Ishikawa (cell line): ENCODE data around the gene TTC34.

Source experiments
- CEBPB ChIP-seq: IDR thresholded peaks from 2 replicates; pipeline ENCODE4 v1.6.1; 2012
- CREB1 ChIP-seq: IDR thresholded peaks from 2 replicates; pipeline ENCODE4 v1.6.1; 2012; ENCODE audit warnings: low read depth
- EGR1 ChIP-seq: IDR thresholded peaks from 2 replicates; pipeline ENCODE4 v1.6.1; 2012
- EP300 ChIP-seq: IDR thresholded peaks from 2 replicates; pipeline ENCODE4 v1.6.1; 2012; ENCODE audit warnings: borderline replicate concordance
- FOXM1 ChIP-seq: IDR thresholded peaks from 2 replicates; pipeline ENCODE4 v1.6.1; 2012; ENCODE audit warnings: low read depth, borderline replicate concordance
- NFIC ChIP-seq: IDR thresholded peaks from 2 replicates; pipeline ENCODE4 v1.6.1; 2012
- RAD21 ChIP-seq: IDR thresholded peaks from 2 replicates; pipeline ENCODE4 v1.6.1; 2012; ENCODE audit warnings: low read depth
- TAF1 ChIP-seq: IDR thresholded peaks from 2 replicates; pipeline ENCODE4 v1.6.1; 2012; ENCODE audit warnings: low read depth, mild to moderate bottlenecking
- TCF12 ChIP-seq: IDR thresholded peaks from 2 replicates; pipeline ENCODE4 v1.6.1; 2012; ENCODE audit warnings: low read depth
- TEAD4 ChIP-seq: IDR thresholded peaks from 2 replicates; pipeline ENCODE4 v1.6.1; 2012
- YY1 ChIP-seq: IDR thresholded peaks from 2 replicates; pipeline ENCODE4 v1.6.1; 2012; ENCODE audit warnings: low read depth
- ZBTB7A ChIP-seq: IDR thresholded peaks from 2 replicates; pipeline ENCODE4 v1.6.1; 2012; ENCODE audit warnings: low read depth
- TF ChIP-seq, protein P1 (sequence below): IDR thresholded peaks from 2 replicates; pipeline ENCODE4 v1.6.1; 2012; ENCODE audit warnings: low read depth, mild to moderate bottlenecking
- TF ChIP-seq, protein P2 (sequence below): IDR thresholded peaks from 2 replicates; pipeline ENCODE4 v1.6.1; 2012
- TF ChIP-seq, protein P3 (sequence below): IDR thresholded peaks from 2 replicates; pipeline ENCODE4 v1.6.1; 2012

TTC34 gene

DNA sequence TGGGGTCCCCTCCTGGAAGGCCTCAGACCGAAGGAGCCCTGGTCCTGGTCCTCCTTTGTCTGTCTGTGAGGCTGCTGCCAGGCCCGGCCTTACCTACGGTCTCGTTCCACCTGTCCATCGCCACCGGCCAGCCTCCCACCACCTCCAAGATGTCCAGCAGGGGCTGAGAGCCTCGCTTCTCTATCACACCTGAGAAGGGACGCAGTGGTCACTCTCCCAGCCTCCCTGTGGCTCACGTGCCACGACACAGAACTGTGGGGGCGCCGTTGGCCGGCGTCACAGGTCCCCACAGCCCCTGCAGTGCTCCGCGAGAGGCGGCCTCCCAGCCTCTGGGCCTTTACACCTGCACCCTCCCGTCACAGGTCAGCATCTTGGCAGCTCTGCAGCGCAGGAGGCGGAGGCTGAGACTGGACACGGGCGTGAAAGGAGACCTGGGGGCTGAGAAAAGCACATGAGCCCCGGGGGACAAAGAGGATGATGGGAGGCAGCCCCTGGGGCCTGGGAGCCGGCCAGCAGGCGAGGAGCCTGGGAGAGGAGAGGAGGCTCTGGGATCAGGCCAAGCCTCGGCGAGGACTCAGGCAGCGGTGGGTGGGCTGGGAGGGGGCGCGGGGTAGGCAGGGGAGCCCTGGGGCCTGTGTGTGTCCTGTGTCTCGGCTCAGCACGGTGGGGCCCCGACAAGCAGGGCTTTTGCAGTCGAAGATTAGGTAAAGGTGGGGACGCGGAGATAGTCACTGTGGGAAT is 194.4 kb downstream of the TTC34 start:
- TF ChIP-seq NFIC = no peak
- TF ChIP-seq TAF1 = no peak
- TF ChIP-seq CREB1 = no peak
- TF ChIP-seq ZBTB7A = no peak
- no peak for TF ChIP-seq EGR1
- TF ChIP-seq, protein P1, sequence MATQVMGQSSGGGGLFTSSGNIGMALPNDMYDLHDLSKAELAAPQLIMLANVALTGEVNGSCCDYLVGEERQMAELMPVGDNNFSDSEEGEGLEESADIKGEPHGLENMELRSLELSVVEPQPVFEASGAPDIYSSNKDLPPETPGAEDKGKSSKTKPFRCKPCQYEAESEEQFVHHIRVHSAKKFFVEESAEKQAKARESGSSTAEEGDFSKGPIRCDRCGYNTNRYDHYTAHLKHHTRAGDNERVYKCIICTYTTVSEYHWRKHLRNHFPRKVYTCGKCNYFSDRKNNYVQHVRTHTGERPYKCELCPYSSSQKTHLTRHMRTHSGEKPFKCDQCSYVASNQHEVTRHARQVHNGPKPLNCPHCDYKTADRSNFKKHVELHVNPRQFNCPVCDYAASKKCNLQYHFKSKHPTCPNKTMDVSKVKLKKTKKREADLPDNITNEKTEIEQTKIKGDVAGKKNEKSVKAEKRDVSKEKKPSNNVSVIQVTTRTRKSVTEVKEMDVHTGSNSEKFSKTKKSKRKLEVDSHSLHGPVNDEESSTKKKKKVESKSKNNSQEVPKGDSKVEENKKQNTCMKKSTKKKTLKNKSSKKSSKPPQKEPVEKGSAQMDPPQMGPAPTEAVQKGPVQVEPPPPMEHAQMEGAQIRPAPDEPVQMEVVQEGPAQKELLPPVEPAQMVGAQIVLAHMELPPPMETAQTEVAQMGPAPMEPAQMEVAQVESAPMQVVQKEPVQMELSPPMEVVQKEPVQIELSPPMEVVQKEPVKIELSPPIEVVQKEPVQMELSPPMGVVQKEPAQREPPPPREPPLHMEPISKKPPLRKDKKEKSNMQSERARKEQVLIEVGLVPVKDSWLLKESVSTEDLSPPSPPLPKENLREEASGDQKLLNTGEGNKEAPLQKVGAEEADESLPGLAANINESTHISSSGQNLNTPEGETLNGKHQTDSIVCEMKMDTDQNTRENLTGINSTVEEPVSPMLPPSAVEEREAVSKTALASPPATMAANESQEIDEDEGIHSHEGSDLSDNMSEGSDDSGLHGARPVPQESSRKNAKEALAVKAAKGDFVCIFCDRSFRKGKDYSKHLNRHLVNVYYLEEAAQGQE = no peak
- TF ChIP-seq EP300 = no peak
- no peak for TF ChIP-seq TCF12
- no peak for TF ChIP-seq FOXM1
- TF ChIP-seq TEAD4 = no peak
- no peak for TF ChIP-seq CEBPB
- TF ChIP-seq, protein P2, sequence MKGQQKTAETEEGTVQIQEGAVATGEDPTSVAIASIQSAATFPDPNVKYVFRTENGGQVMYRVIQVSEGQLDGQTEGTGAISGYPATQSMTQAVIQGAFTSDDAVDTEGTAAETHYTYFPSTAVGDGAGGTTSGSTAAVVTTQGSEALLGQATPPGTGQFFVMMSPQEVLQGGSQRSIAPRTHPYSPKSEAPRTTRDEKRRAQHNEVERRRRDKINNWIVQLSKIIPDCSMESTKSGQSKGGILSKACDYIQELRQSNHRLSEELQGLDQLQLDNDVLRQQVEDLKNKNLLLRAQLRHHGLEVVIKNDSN = no peak
- no peak for TF ChIP-seq YY1
- TF ChIP-seq, protein P3, sequence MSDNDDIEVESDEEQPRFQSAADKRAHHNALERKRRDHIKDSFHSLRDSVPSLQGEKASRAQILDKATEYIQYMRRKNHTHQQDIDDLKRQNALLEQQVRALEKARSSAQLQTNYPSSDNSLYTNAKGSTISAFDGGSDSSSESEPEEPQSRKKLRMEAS = no peak
- no peak for TF ChIP-seq RAD21

DNA sequence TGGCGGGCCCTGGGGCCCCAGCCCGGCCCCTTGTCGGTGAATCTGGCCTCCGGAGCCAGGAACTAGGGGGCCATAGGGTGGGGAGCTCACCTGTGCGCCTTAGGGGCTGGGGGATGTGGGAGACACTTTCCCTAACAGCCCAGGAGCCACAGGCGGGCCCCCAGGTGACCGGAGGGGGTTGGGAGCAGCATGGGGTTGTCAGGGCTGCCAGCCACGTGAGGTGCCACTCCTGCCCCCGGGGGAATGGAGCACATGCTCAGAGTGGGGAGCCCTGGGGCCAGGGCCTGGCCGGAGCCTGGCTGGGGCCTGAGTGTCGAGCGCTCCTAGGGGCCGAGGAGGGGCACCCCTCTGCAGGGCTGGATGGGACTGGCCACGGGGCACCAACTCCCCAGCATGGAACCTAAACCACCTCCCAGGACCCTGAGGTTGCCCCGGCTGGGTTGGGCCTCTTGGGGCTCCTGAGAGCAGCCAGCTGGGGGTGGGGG is 195.1 kb downstream of the TTC34 start:
- no peak for TF ChIP-seq RAD21
- no peak for TF ChIP-seq TCF12
- no peak for TF ChIP-seq FOXM1

DNA sequence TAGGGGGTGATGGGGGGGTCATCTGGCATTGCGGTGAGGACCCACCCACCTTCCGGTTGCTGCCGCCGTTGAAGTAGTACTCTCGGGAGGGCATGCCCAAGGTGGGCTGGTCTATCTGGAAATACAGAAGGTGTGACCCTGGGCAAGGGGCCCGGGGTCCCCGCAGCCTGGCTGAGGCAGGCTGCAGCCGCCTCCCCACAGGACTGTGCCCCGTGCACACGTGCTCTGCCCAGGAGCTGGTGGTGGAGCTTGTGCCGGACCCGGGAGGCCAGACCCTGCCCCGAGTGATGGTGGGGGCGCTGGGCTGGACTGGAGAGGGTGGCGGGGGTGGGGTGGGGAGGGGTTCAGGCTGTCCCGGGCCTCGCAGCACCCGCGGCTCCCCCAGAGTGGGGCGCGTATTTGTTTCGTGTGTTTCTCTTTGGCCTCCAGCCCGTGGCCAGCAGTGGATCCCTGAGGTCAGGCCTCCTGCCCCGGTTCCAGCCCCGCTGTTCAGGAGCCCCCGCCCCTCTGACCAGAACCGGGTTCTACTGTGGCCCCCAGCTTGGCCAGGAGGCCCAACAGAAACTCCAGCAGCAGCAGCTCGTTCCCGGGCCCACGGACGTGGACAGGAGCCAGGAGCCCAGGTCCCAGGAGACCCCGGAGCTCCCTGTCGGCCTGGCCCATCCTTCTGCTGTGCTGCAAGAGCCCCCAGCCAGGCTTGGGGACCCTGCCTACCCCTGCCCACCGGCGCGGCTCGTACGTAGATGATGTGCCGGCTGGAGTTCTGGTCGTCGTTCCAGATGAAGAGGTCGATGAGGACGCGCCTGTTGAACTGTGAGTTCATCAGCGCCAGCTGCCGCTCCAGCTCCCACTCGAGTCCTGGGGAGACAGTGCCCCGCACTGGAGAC is 195.7 kb downstream of the TTC34 start:
- TF ChIP-seq TCF12 (no peak), TAF1 (no peak), CEBPB (no peak), CREB1 (no peak), NFIC (no peak), EP300 (no peak), TEAD4 (no peak)
- TF ChIP-seq, protein P2 = no peak

DNA sequence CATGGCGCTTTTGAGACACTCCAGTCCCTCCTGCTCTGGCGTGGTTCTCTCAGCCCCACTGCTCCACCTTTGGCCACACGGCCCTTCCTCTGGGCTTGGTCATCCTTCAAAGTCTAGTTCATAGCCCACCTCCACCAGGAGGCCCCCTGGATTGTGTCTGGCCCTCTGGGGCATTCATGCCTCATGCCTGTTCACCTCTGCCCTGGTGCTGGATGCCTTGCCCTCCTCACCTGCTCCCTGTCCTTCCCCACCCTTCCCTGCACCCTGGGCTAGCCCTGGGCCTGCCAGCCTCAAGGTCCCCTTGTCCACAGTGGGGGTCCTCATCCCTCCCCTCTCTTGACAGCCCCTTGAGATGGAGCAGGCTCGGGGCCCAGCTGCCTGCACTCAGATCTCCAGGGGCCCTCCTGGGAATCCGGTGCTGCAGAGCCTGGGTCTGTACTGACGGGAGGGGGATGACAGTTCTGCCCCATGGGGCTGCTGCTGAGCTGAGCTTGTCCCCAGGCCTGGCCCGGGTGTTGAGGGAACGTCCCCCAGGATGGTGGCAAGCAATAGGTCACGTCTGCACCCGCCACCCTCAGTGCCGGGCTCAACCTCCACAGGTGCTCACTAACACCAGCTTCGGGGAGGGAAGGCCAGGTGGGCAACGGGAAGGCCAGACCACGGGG is 196.5 kb downstream of the TTC34 start:
- TF ChIP-seq EP300 (no peak), FOXM1 (no peak), TAF1 (no peak), RAD21 (no peak), YY1 (no peak), TCF12 (no peak), NFIC (no peak), ZBTB7A (no peak), CREB1 (no peak), EGR1 (no peak), CEBPB (no peak), TEAD4 (no peak)
- TF ChIP-seq, protein P3 = no peak
- TF ChIP-seq, protein P1 = no peak
- TF ChIP-seq, protein P2 = no peak
